HCT116 (cell line): ENCODE measurements around the gene CCL14.

ENCODE experiments used
- CTCF ChIP-seq, 3 experiments: fragments of 200-600 bp in 1 of 3; sonication (generic) in 1 of 3; IDR thresholded peaks in 2 of 3; conservative IDR thresholded peaks in 1 of 3; 2 replicates each; pipeline ENCODE4 v1.5.1; 2012 to 2017; ENCODE audit warnings: low read depth in 2 of 3, low read length in 2 of 3, antibody characterized with exemption in 1 of 3, borderline replicate concordance in 1 of 3, control low read depth in 1 of 3, mild to moderate bottlenecking in 1 of 3, mixed read lengths in 1 of 3, mixed run types in 1 of 3, moderate library complexity in 1 of 3; ENCODE audit not compliant: insufficient read depth in 1 of 3
- EZH2 ChIP-seq: fragments of 200-600 bp; sonication (generic); IDR thresholded peaks from 2 replicates; pipeline ENCODE4 v1.6.1; 2017; ENCODE audit warnings: antibody characterized with exemption, mixed run types
- EZH2phosphoT487 ChIP-seq: fragments of 200-600 bp; IDR thresholded peaks from 2 replicates; pipeline ENCODE4 v1.6.1; 2018; ENCODE audit warnings: antibody characterized with exemption, borderline replicate concordance
- JUND ChIP-seq: IDR thresholded peaks from 2 replicates; pipeline ENCODE4 v1.6.1; 2012
- MAX ChIP-seq: IDR thresholded peaks from 2 replicates; pipeline ENCODE4 v1.6.1; 2012
- POLR2A ChIP-seq: IDR thresholded peaks from 2 replicates; pipeline ENCODE4 v1.7.0; 2011; ENCODE audit warnings: borderline replicate concordance; ENCODE audit not compliant: insufficient read depth, insufficient read length; ENCODE audit errors: extremely low read depth
- POLR2AphosphoS5 ChIP-seq: IDR thresholded peaks from 2 replicates; pipeline ENCODE4 v1.6.1; 2011; ENCODE audit warnings: mild to moderate bottlenecking, low read depth, low read length, moderate library complexity
- RAD21 ChIP-seq: IDR thresholded peaks from 2 replicates; pipeline ENCODE4 v1.6.1; 2012; ENCODE audit warnings: low read depth, mild to moderate bottlenecking
- SRF ChIP-seq: IDR thresholded peaks from 2 replicates; pipeline ENCODE4 v1.6.1; 2012; ENCODE audit warnings: low read depth
- TCF7L2 ChIP-seq: IDR thresholded peaks from 2 replicates; pipeline ENCODE4 v1.7.0; 2011; ENCODE audit warnings: borderline replicate concordance, inconsistent platforms; ENCODE audit not compliant: insufficient read depth, insufficient read length; ENCODE audit errors: extremely low read depth
- YY1 ChIP-seq: IDR thresholded peaks from 2 replicates; pipeline ENCODE4 v1.6.1; 2011; ENCODE audit warnings: low read length, low read depth, moderate library complexity, mild to moderate bottlenecking; ENCODE audit not compliant: insufficient replicate concordance; ENCODE audit errors: extremely low read depth
- ZNF274 ChIP-seq: fragments of 200-500 bp; sonication (Bioruptor generic); IDR thresholded peaks from 2 replicates; pipeline ENCODE4 v1.6.1; 2014; ENCODE audit warnings: mild to moderate bottlenecking, low read depth, low read length, inconsistent platforms

GRCh38 chr17:35969558-35970380, 16.8 kb downstream of the CCL14 start:
- TF ChIP-seq TCF7L2 (no peak), SRF (no peak), POLR2A (no peak), POLR2AphosphoS5 (no peak), CTCF (IDR thresholded peaks at IDR 0.05 in 2 of 3, conservative IDR thresholded peaks at IDR 0.05 in 1 of 3; ENCODE audit: borderline replicate concordance in 1 of 3, insufficient read depth in 1 of 3, low read depth in 2 of 3, low read length in 2 of 3) (peak; percentile 66 to 87 (median 74); a peak in 5 of 6 replicates), JUND (no peak), YY1 (no peak), EZH2 (no peak), EZH2phosphoT487 (no peak), MAX (no peak), RAD21 (peak; percentile 90), ZNF274 (no peak)
